ENCODE data around the gene HDAC7.

Gene HDAC7

DNA sequence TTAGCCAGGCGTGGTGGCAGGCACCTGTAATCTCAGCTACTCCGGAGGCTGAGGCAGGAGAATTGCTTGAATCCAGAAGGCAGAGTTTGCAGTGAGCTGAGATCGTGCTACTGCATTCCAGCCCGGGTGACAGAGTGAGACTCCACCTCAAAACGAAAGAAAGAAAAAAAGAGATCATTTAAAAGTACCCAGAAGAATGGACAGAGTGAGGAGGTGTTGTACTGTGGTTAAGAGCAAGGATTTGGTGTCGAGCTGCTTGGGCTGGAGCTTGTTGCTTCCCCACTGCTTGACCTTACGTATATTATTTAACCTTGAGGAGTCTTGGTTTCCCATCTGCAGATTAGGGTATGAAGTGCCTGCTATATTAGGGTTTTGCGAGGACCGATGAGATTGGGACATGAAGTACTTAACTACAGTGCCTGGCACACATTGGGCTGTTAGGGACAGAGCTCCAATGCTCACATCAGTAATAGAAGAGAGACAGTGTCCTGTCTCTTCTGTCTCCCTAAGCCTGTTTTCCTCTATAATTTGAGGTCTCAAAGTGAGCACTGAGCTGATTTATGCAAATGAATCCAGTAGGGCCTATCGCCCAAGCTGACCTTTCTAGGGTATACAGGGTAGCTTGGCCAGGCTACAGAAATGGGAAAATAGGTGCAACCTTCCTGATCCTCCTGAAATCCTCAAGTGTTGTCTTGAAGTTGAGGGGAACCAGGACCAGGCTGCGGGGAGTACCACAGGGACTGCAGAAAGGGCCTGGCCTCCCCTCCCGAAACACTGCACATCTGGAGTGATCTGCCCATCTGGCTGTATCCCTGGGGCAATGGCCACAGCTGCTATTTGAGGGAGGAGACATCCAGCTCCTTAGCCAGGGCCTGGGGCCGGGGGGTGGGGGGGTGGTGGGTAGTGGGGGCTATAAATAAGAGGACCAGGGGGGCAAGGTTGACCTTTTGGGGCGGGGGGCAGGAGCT is 8.6 kb upstream of the HDAC7 start:
- Mint-ChIP-seq H3K4me3 (no peak overlapping the region), H3K27ac (peak overlapping the region; percentile 4), H3K9me3 (no peaks in the 10 kb centered on the region), H3K36me3 (no peaks in the 10 kb centered on the region), H3K4me1 (peaks cover 44 to 61% of the 10 kb centered on the region in 2 donors), H3K27me3 (no peaks in the 10 kb centered on the region)
- DNase-seq (no peak), ATAC-seq (replicated peaks) (no peak)

DNA sequence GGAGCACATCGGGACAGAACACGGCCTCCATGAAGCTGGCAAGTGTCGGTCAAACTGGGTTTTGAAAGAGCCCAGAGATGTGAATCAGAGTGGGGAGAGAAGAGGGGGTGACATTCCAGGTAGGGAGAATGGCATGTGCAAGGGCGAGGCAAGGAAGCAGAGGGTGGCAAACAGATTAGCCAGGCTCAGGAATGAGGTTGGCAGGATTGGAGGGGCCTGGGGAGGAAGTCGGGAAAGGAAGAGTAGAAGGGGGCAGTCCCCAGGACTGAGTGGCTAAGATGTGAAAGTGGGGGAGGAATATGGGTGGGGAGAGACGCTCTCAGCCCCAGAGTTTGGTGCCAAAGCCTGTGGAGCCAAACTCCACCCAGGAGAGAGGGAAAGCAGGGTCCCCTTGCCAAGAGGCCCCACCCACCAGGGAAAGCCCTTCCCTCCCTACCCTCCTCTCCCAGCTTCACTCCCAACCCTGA is 5.5 kb upstream of the HDAC7 start:
- Mint-ChIP-seq H3K4me3 (no peak overlapping the region), H3K27ac (no peak overlapping the region), H3K27me3 (no peaks in the 10 kb centered on the region), H3K36me3 (no peaks in the 10 kb centered on the region), H3K9me3 (no peaks in the 10 kb centered on the region), H3K4me1 (peaks cover 38 to 44% of the 10 kb centered on the region in 2 donors)
- ATAC-seq (replicated peaks) = no peak
- no peak for DNase-seq

DNA sequence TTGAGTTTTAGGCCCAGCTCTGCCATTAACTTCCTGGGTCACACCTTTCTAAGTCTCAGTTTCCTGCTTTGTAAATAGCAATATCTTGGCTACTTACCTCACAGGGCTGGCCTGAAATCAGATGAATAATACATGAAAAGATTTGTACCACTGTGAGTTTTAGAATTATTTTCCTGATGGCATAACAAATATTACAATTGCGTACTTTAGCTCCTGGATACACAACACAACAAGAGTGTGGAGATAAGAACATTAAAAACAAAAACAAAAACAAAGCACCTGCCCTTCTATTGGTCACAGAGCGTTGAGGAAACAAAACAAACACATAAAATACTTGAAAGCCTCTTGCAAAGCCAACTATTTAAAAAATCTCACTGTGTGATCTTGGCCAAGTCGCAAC is 4.9 kb upstream of the HDAC7 start:
- Mint-ChIP-seq H3K27me3 (no peaks in the 10 kb centered on the region), H3K4me1 (peaks cover 39 to 46% of the 10 kb centered on the region in 2 donors), H3K4me3 (no peak overlapping the region), H3K27ac (no peak overlapping the region), H3K9me3 (no peaks in the 10 kb centered on the region), H3K36me3 (no peaks in the 10 kb centered on the region)
- DNase-seq (no peak), ATAC-seq (replicated peaks) (no peak)

- Mint-ChIP-seq H3K9me3 (no peaks in the 10 kb centered on the region), H3K36me3 (no peaks in the 10 kb centered on the region)
- DNase-seq = no peak
These were observed 4.5 kb upstream of the HDAC7 start for GRCh38 chr12:47824198-47824597.

GRCh38 chr12:47823422-47824086 is 3.9 kb upstream of the HDAC7 start:
- Mint-ChIP-seq H3K9me3 (no peaks in the 10 kb centered on the region), H3K4me3 (no peak overlapping the region), H3K36me3 (peaks cover 0 to 2% of the 10 kb centered on the region in 2 donors), H3K27me3 (no peaks in the 10 kb centered on the region), H3K4me1 (peaks cover 33 to 40% of the 10 kb centered on the region in 2 donors), H3K27ac (no peak overlapping the region)
- DNase-seq (no peak), ATAC-seq (replicated peaks) (no peak)

More at GRCh38 chr12:47824198-47824597, 4.5 kb upstream of the HDAC7 start:
- Mint-ChIP-seq H3K27ac (peak overlapping the region; percentile 3), H3K4me3 (no peak overlapping the region), H3K4me1 (peaks cover 37 to 42% of the 10 kb centered on the region in 2 donors), H3K27me3 (no peaks in the 10 kb centered on the region)
- ATAC-seq (replicated peaks) = no peak

DNA sequence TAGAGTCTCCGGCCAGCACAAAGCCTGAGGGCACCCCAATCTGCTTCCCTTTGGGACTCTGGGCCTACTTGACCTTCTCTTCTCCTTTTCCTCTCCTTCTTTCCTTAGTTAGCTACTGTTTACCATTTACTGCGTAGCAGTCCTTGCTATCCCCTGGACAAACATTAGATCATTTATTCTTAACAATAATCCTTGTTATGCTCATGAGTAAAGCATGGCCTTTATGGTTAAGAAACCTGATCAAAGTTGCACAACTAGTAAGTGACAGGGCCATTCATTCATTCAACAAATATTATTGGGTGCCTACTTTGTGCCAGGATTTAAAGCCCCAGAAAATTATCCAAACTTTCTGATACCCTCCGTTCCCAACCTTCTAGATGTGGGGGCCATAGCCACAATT is 3.2 kb upstream of the HDAC7 start:
- peaks cover 40 to 41% of the 10 kb centered on the region in 2 donors for H3K4me1 Mint-ChIP-seq
- DNase-seq = no peak
- H3K27me3 Mint-ChIP-seq = no peaks in the 10 kb centered on the region
- no peak overlapping the region for H3K27ac Mint-ChIP-seq
- ATAC-seq (replicated peaks) = no peak
- no peak overlapping the region for H3K4me3 Mint-ChIP-seq
- peaks cover 0 to 9% of the 10 kb centered on the region in 2 donors for H3K36me3 Mint-ChIP-seq
- H3K9me3 Mint-ChIP-seq = no peaks in the 10 kb centered on the region

DNA sequence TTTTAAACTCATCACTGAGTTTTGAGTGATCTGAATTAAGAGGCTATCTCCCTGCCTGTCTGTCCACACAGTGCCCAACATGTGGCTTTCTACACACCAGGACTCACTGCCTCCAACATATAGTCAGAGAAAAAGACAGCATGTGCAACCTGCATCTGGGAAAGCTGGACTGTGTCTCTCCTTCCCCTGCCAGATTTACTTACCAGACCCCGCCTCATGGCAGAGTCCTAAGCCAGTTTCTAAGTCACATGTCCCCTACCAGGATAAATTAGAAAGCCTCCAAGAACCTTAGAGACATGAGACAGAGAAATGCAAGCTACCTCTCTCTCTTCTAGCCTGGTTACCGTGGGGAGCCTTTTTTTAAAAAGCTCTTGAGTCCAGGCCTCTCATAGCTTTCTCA is 2.7 kb upstream of the HDAC7 start:
- Mint-ChIP-seq H3K27ac (no peak overlapping the region), H3K36me3 (peaks cover under 1 to 12% of the 10 kb centered on the region in 2 donors), H3K9me3 (no peaks in the 10 kb centered on the region), H3K4me1 (peaks cover 45 to 46% of the 10 kb centered on the region in 2 donors), H3K27me3 (no peaks in the 10 kb centered on the region), H3K4me3 (no peak overlapping the region)
- no peak for ATAC-seq (replicated peaks)
- DNase-seq = no peak

- no peak for DNase-seq
- H3K4me1 Mint-ChIP-seq = peaks cover 53 to 57% of the 10 kb centered on the region in 2 donors
- no peak overlapping the region for H3K27ac Mint-ChIP-seq
These were observed 1.6 kb upstream of the HDAC7 start for GRCh38 chr12:47821346-47821706.

GRCh38 chr12:47820631-47821345 is 1.1 kb upstream of the HDAC7 start:
- ATAC-seq (replicated peaks) (no peak), DNase-seq (no peak)
- Mint-ChIP-seq H3K27me3 (no peaks in the 10 kb centered on the region), H3K9me3 (no peaks in the 10 kb centered on the region), H3K27ac (peak overlapping the region; percentile 97), H3K36me3 (peaks cover 4 to 24% of the 10 kb centered on the region in 2 donors), H3K4me1 (peaks cover 51 to 61% of the 10 kb centered on the region in 2 donors), H3K4me3 (peak overlapping the region; percentile 92 to 96)

More at GRCh38 chr12:47821346-47821706, 1.6 kb upstream of the HDAC7 start:
- ATAC-seq (replicated peaks) = no peak
- no peaks in the 10 kb centered on the region for H3K9me3 Mint-ChIP-seq
- peak overlapping the region; percentile 53 to 96 for H3K4me3 Mint-ChIP-seq
- H3K36me3 Mint-ChIP-seq = peaks cover 2 to 21% of the 10 kb centered on the region in 2 donors
- H3K27me3 Mint-ChIP-seq = no peaks in the 10 kb centered on the region

GRCh38 chr12:47819138-47819895 is 386 bp downstream of the HDAC7 start:
- peaks cover 0 to 5% of the 10 kb centered on the region in 2 donors for H3K9me3 Mint-ChIP-seq
- no peaks in the 10 kb centered on the region for H3K27me3 Mint-ChIP-seq
- peaks cover 10 to 37% of the 10 kb centered on the region in 2 donors for H3K36me3 Mint-ChIP-seq
- peak; percentile 48 for DNase-seq
- H3K4me1 Mint-ChIP-seq = peaks cover 51 to 64% of the 10 kb centered on the region in 2 donors
- peak overlapping the region; percentile 92 to 97 for H3K4me3 Mint-ChIP-seq
- H3K27ac Mint-ChIP-seq = peak overlapping the region; percentile 99
- peak; percentile 50 to 55 for ATAC-seq (replicated peaks)

DNA sequence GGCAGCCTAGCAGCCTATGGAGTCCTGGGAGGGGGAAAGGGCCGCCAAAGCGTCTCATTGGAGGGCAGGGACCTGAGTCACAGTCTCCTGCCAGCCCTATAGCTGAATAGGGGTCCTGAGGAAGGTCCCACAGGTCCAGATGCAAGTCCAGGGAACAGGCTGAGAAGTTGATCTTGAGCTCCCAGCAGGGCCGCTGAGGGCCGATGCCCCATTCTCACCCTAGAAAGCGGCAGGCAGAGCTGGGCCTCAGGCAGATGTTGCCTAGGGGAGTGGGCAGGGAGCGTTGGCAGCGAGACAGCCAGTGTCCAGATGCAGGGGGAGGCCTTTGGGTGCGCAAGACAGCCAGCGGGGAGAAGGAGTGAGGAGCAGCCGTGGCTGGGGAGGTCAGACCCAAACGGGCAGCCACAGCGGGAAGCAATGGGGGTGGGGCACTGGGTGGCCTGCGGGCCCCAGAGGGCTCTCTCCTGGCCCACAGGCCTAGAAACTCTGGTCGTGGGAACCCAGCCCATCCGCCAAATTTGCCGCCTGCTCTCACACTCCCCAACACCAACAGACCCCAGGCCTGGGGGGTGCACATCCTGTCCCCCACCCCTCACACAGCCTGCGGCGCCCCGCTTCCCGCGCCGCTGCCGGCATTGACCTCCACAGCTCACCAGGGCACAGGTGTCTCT is 1.1 kb downstream of the HDAC7 start:
- ATAC-seq (replicated peaks) (peak; percentile 10 to 12), DNase-seq (no peak)
- Mint-ChIP-seq H3K27ac (peak overlapping the region; percentile 99), H3K4me1 (peaks cover 53 to 66% of the 10 kb centered on the region in 2 donors), H3K4me3 (peak overlapping the region; percentile 90 to 97), H3K36me3 (peaks cover 16 to 43% of the 10 kb centered on the region in 2 donors), H3K9me3 (peaks cover 0 to 5% of the 10 kb centered on the region in 2 donors), H3K27me3 (no peaks in the 10 kb centered on the region)

GRCh38 chr12:47818007-47818376 is 1.7 kb downstream of the HDAC7 start:
- H3K27ac Mint-ChIP-seq = peak overlapping the region; percentile 99
- peak overlapping the region; percentile 90 to 97 for H3K4me3 Mint-ChIP-seq
- H3K4me1 Mint-ChIP-seq = peaks cover 58 to 72% of the 10 kb centered on the region in 2 donors
- DNase-seq (no peak), ATAC-seq (replicated peaks) (no peak)
- H3K36me3 Mint-ChIP-seq = peaks cover 20 to 48% of the 10 kb centered on the region in 2 donors
- H3K9me3 Mint-ChIP-seq = peaks cover 0 to 5% of the 10 kb centered on the region in 2 donors
- H3K27me3 Mint-ChIP-seq = no peaks in the 10 kb centered on the region
